CD8-positive, alpha-beta memory T cell (primary cell): Measurements from ENCODE around the gene C12orf56. TPM values are rescaled to one million over a fixed set of nuclear protein-coding genes. Genes with fewer than 3 reads are reported as not detected.

Experiments
- CTCF ChIA-PET: fragments of 350-600 bp; sonication (Branson Sonifier 250); formaldehyde crosslinking; loops from one replicate; lab custom pipeline; 2021; ENCODE audit warnings: antibody characterized with exemption; lab: Charles Lee
- POLR2A ChIA-PET: fragments of 350-600 bp; sonication (Branson Sonifier 250); formaldehyde crosslinking; loops from one replicate; lab custom pipeline; 2021; ENCODE audit warnings: antibody characterized with exemption; lab: Charles Lee
- DNase-seq, 5 donors: peaks; one replicate each; pipeline versions ENCODE4 v3.0.0 to v3.0.0-alpha.2; 2020 to 2022; ENCODE audit warnings: mixed read lengths in 1 of 5
- H3K27ac ChIP-seq: one replicate; pipeline ENCODE4 v1.7.0; 2013; ENCODE audit warnings: low read depth, mild to moderate bottlenecking, low read length, moderate library complexity
- H3K27me3 ChIP-seq: 2 replicates; pipeline ENCODE4 v1.7.0; 2013; ENCODE audit warnings: low read length, mild to moderate bottlenecking; ENCODE audit not compliant: insufficient read depth, poor library complexity, severe bottlenecking
- H3K36me3 ChIP-seq: 2 replicates; pipeline ENCODE4 v1.7.0; 2013; ENCODE audit warnings: mild to moderate bottlenecking, low read length, moderate library complexity; ENCODE audit not compliant: insufficient read depth
- H3K4me1 ChIP-seq: 2 replicates; pipeline ENCODE4 v1.7.0; 2013; ENCODE audit warnings: mild to moderate bottlenecking, low read length, moderate library complexity; ENCODE audit not compliant: insufficient read depth
- H3K4me3 ChIP-seq: 2 replicates; pipeline ENCODE4 v1.7.0; 2013; ENCODE audit warnings: mild to moderate bottlenecking, low read length
- H3K9me3 ChIP-seq: 2 replicates; pipeline ENCODE4 v1.7.0; 2013; ENCODE audit warnings: mild to moderate bottlenecking, low read length
- H3K27ac Mint-ChIP-seq, 8 donors: one replicate each; pipeline ENCODE4 v1.8.0; 2020 to 2021; ENCODE audit warnings: mixed read lengths in 8 of 8, mild to moderate bottlenecking in 6 of 8, inconsistent platforms in 3 of 8, moderate library complexity in 3 of 8
- H3K27me3 Mint-ChIP-seq, 2 donors: one replicate each; pipeline ENCODE4 v1.8.0; 2020 to 2021; ENCODE audit warnings: mixed read lengths in 2 of 2, mild to moderate bottlenecking in 1 of 2, moderate library complexity in 1 of 2
- H3K36me3 Mint-ChIP-seq, 3 donors: one replicate each; pipeline ENCODE4 v1.8.0; 2020 to 2021; ENCODE audit warnings: mixed read lengths in 3 of 3, inconsistent platforms in 1 of 3, mild to moderate bottlenecking in 1 of 3
- H3K4me1 Mint-ChIP-seq, 3 donors: one replicate each; pipeline ENCODE4 v1.8.0; 2020 to 2021; ENCODE audit warnings: mixed read lengths in 3 of 3, inconsistent platforms in 1 of 3, mild to moderate bottlenecking in 1 of 3
- H3K4me3 Mint-ChIP-seq, 7 donors: one replicate each; pipeline ENCODE4 v1.8.0; 2020 to 2021; ENCODE audit warnings: mixed read lengths in 7 of 7, mild to moderate bottlenecking in 6 of 7, moderate library complexity in 4 of 7, inconsistent platforms in 2 of 7
- H3K9me3 Mint-ChIP-seq, 5 donors: one replicate each; pipeline ENCODE4 v1.8.0; 2020 to 2022; ENCODE audit warnings: mixed read lengths in 5 of 5, mild to moderate bottlenecking in 3 of 5, moderate library complexity in 2 of 5, inconsistent platforms in 1 of 5
- polyA plus RNA-seq: library from polyadenylated mRNA; unstranded; fragments of 300-500 nt; fragmentation: Illumina TruSeq; gene quantifications from one replicate; pipeline ENCODE4 v1.2.3, GENCODE V29; 2021
- total RNA-seq, 2 experiments: library from RNA; stranded (reverse); gene quantifications; one replicate each; pipeline ENCODE4 v1.2.3, GENCODE V29; 2021

Gene C12orf56
- total and polyA plus RNA-seq, 3 experiments from 2014 or later: not detected

DNA sequence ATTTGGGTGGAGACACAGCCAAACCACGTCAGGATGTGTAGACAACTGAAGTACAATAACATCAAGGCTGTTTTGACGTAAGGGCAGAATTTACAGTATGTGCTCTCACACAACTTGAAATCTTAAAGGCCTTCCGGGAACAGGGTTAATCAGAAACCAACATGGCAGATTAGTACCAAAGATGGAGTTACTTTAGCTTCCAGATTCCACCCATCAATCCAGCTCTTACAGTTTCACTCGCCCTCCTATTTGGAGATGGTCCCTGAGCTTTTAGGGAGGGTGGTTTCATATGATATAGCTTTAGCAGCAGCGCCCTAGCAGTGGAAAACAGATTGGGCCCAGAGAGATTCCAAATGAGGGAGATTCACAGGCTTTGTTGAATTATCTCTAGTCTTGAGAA lies 11.6 kb upstream of the C12orf56 start:
- Mint-ChIP-seq H3K4me1 (peaks cover 23 to 30% (median 28%) of the 10 kb centered on the region in 3 donors), H3K27ac (peak overlapping the region in 2 of 8 donors; percentile 60 to 85), H3K4me3 (peak overlapping the region in 1 of 7 donors; percentile 75), H3K36me3 (peaks cover 0 to 9% (median 2%) of the 10 kb centered on the region in 3 donors), H3K27me3 (no peaks in the 10 kb centered on the region), H3K9me3 (no peaks in the 10 kb centered on the region)
- CTCF ChIA-PET: interaction anchor here (1.0 kb wide), 1 partner anchor 9 kb away, joined by 3 read pairs; no protein-coding TSS in a partner anchor
- Histone ChIP-seq H3K9me3 (no peaks in the 10 kb centered on the region), H3K27ac (no peak overlapping the region), H3K4me1 (peaks cover 12% of the 10 kb centered on the region), H3K27me3 (no peaks in the 10 kb centered on the region), H3K36me3 (no peaks in the 10 kb centered on the region), H3K4me3 (no peak overlapping the region)
- POLR2A ChIA-PET: no interaction called here
- DNase-seq: no peak

- H3K27ac ChIP-seq: no peak overlapping the region
- Mint-ChIP-seq H3K27me3 (no peaks in the 10 kb centered on the region), H3K27ac (peak overlapping the region in 7 of 8 donors; percentile 60 to 95 (median 85)), H3K36me3 (peaks cover 0 to 6% (median 2%) of the 10 kb centered on the region in 3 donors), H3K9me3 (no peaks in the 10 kb centered on the region), H3K4me1 (peaks cover 12 to 16% (median 13%) of the 10 kb centered on the region in 3 donors), H3K4me3 (peak overlapping the region in 6 of 7 donors; percentile 21 to 78 (median 54))
- peaks cover 5% of the 10 kb centered on the region for H3K4me1 ChIP-seq
- no peaks in the 10 kb centered on the region for H3K27me3 ChIP-seq
- ChIA-PET CTCF (no interaction called here), POLR2A (interaction anchor here (0.5 kb wide), 1 partner anchor 57 kb away, joined by 4 read pairs; no protein-coding TSS in a partner anchor)
- H3K9me3 ChIP-seq: no peaks in the 10 kb centered on the region
- H3K36me3 ChIP-seq: no peaks in the 10 kb centered on the region
- DNase-seq: peak in 1 of 5 donors; percentile 32
- no peak overlapping the region for H3K4me3 ChIP-seq
Measured at GRCh38 chr12:64400041-64400440, 9.5 kb upstream of the C12orf56 start.

GRCh38 chr12:64395739-64396138 lies 5.2 kb upstream of the C12orf56 start:
- Mint-ChIP-seq H3K27ac (no peak overlapping the region), H3K36me3 (no peaks in the 10 kb centered on the region), H3K4me3 (no peak overlapping the region), H3K27me3 (peaks cover 14 to 29% of the 10 kb centered on the region in 2 donors), H3K9me3 (no peaks in the 10 kb centered on the region), H3K4me1 (peaks cover 9 to 20% (median 15%) of the 10 kb centered on the region in 3 donors)
- POLR2A ChIA-PET: no interaction called here
- Histone ChIP-seq H3K36me3 (no peaks in the 10 kb centered on the region), H3K4me1 (no peaks in the 10 kb centered on the region), H3K27ac (no peak overlapping the region), H3K9me3 (no peaks in the 10 kb centered on the region), H3K4me3 (no peak overlapping the region), H3K27me3 (peaks cover 6% of the 10 kb centered on the region)
- CTCF ChIA-PET: no interaction called here
- no peak for DNase-seq

DNA sequence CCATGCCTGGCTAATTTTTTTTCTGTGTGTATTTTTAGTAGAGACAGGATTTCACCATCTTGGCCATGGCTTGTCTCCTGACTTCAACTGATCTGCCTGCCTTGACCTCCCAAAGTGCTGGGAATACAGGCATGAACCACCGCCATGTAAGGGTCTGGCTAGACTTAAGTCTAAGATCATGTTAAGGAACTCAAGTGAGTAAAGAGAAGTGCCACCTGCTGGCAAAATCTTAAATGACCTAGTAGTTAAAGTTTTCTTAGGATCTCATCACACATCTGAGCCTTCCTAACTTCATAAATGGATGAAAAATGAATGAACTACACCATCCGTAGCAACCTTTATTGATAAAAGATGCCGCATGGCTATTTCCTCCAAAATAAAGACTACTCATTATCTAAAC lies 1.7 kb upstream of the C12orf56 start:
- CTCF ChIA-PET: no interaction called here
- no peaks in the 10 kb centered on the region for H3K36me3 ChIP-seq
- peak overlapping the region in 5 of 7 donors; percentile 5 to 44 (median 36) for H3K4me3 Mint-ChIP-seq
- H3K27me3 ChIP-seq: peaks cover 6% of the 10 kb centered on the region
- H3K27ac ChIP-seq: no peak overlapping the region
- POLR2A ChIA-PET: no interaction called here
- H3K36me3 Mint-ChIP-seq: no peaks in the 10 kb centered on the region
- H3K9me3 Mint-ChIP-seq: no peaks in the 10 kb centered on the region
- H3K27ac Mint-ChIP-seq: no peak overlapping the region
- H3K9me3 ChIP-seq: no peaks in the 10 kb centered on the region
- peak in 1 of 5 donors; percentile 25 for DNase-seq
- no peaks in the 10 kb centered on the region for H3K4me1 ChIP-seq
- no peak overlapping the region for H3K4me3 ChIP-seq
- peaks cover 5 to 12% (median 11%) of the 10 kb centered on the region in 3 donors for H3K4me1 Mint-ChIP-seq
- peaks cover 23 to 36% of the 10 kb centered on the region in 2 donors for H3K27me3 Mint-ChIP-seq

DNA sequence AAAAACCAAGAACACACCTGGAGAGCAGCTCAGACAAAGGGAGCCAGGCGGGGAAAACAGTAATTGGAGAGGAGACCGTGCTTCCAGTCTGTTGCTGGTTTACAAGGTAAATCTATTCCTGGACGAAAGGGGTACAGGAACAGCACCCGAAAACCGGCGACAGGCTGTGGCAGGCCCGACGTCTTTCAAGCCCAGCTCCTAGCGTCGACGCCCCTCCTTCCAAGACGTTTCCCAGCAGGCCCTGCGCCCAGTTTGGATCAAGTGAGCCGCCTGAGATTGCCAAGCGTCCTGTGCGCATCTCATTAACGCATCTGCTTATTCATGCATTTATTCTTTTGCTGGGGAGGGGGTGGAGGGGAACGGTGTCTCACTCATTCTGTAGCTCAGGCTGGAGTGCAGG lies 1.4 kb downstream of the C12orf56 start:
- Mint-ChIP-seq H3K4me1 (peaks cover 15 to 31% (median 29%) of the 10 kb centered on the region in 3 donors), H3K4me3 (peak overlapping the region in 2 of 7 donors; percentile 24 to 77), H3K27me3 (peaks cover 21 to 32% of the 10 kb centered on the region in 2 donors), H3K9me3 (no peaks in the 10 kb centered on the region), H3K36me3 (no peaks in the 10 kb centered on the region), H3K27ac (no peak overlapping the region)
- Histone ChIP-seq H3K27ac (no peak overlapping the region), H3K4me1 (peaks cover 15% of the 10 kb centered on the region), H3K9me3 (no peaks in the 10 kb centered on the region), H3K4me3 (no peak overlapping the region), H3K27me3 (peaks cover 6% of the 10 kb centered on the region), H3K36me3 (no peaks in the 10 kb centered on the region)
- no peak for DNase-seq
- ChIA-PET CTCF (no interaction called here), POLR2A (no interaction called here)

GRCh38 chr12:64387197-64387816 lies 3.3 kb downstream of the C12orf56 start:
- Histone ChIP-seq H3K27ac (no peak overlapping the region), H3K27me3 (peaks cover 6% of the 10 kb centered on the region), H3K9me3 (no peaks in the 10 kb centered on the region), H3K4me3 (no peak overlapping the region), H3K36me3 (no peaks in the 10 kb centered on the region), H3K4me1 (peaks cover 17% of the 10 kb centered on the region)
- H3K4me3 Mint-ChIP-seq: no peak overlapping the region
- H3K27ac Mint-ChIP-seq: no peak overlapping the region
- ChIA-PET CTCF (interaction anchor here (0.6 kb wide), 1 partner anchor 131 kb away, joined by 3 read pairs; no protein-coding TSS in a partner anchor), POLR2A (no interaction called here)
- H3K36me3 Mint-ChIP-seq: no peaks in the 10 kb centered on the region
- H3K9me3 Mint-ChIP-seq: no peaks in the 10 kb centered on the region
- H3K4me1 Mint-ChIP-seq: peaks cover 15 to 33% (median 29%) of the 10 kb centered on the region in 3 donors
- DNase-seq: no peak
- peaks cover 17 to 24% of the 10 kb centered on the region in 2 donors for H3K27me3 Mint-ChIP-seq

- peak overlapping the region in 2 of 7 donors; percentile 3 to 29 for H3K4me3 Mint-ChIP-seq
- H3K27ac Mint-ChIP-seq: peak overlapping the region in 6 of 8 donors; percentile 25 to 89 (median 72)
- no peak overlapping the region for H3K4me3 ChIP-seq
- peaks cover 11 to 22% (median 20%) of the 10 kb centered on the region in 3 donors for H3K4me1 Mint-ChIP-seq
- peaks cover 17% of the 10 kb centered on the region for H3K4me1 ChIP-seq
- H3K36me3 ChIP-seq: no peaks in the 10 kb centered on the region
- no peak for DNase-seq
- no peak overlapping the region for H3K27ac ChIP-seq
- peaks cover 0 to 7% (median 2%) of the 10 kb centered on the region in 3 donors for H3K36me3 Mint-ChIP-seq
- no peaks in the 10 kb centered on the region for H3K27me3 ChIP-seq
- peaks cover 9 to 12% of the 10 kb centered on the region in 2 donors for H3K27me3 Mint-ChIP-seq
- no peaks in the 10 kb centered on the region for H3K9me3 ChIP-seq
- ChIA-PET POLR2A (no interaction called here), CTCF (no interaction called here)
- H3K9me3 Mint-ChIP-seq: peaks cover 2 to 12% (median 7%) of the 10 kb centered on the region in 5 donors
Measured at GRCh38 chr12:64385468-64385867, 5.1 kb downstream of the C12orf56 start.

DNA sequence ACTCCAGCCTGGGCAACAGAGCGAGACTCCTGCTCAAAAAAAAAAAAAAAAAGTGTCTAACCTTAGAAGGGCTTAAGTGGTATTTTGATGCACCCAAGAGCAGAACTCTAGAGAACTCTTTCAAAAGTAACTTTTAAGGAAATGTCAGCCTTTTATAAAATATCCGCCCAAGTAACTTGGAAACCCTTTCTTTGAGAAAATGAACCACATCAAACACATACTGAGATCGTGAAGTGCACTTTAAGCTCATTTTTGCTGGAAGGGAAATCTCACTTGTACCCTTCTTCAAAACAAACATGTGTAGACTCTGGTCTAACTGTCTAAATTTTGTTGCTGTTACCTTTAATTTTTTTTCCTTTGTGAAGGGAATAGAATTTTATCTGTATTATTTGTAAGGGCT lies 5.5 kb downstream of the C12orf56 start:
- no peaks in the 10 kb centered on the region for H3K9me3 ChIP-seq
- Mint-ChIP-seq H3K27ac (peak overlapping the region in 6 of 8 donors; percentile 25 to 89 (median 72)), H3K27me3 (peaks cover 9 to 12% of the 10 kb centered on the region in 2 donors), H3K9me3 (peaks cover 7 to 14% (median 11%) of the 10 kb centered on the region in 5 donors), H3K4me3 (peak overlapping the region in 5 of 7 donors; percentile 2 to 29 (median 16)), H3K4me1 (peaks cover 11 to 22% (median 20%) of the 10 kb centered on the region in 3 donors), H3K36me3 (peaks cover 0 to 11% (median 4%) of the 10 kb centered on the region in 3 donors)
- no peaks in the 10 kb centered on the region for H3K27me3 ChIP-seq
- no peaks in the 10 kb centered on the region for H3K36me3 ChIP-seq
- POLR2A ChIA-PET: no interaction called here
- no peak overlapping the region for H3K27ac ChIP-seq
- H3K4me1 ChIP-seq: peaks cover 17% of the 10 kb centered on the region
- H3K4me3 ChIP-seq: no peak overlapping the region
- CTCF ChIA-PET: no interaction called here
- peak in 1 of 5 donors; percentile 44 for DNase-seq
